Adrenal gland (tissue), 5 donors: ENCODE results near the gene PXN.

Experiments
- CTCF ChIP-seq, 6 experiments: fragments of 450-650 bp in 4 of 6; fragments of 200-600 bp in 2 of 6; sonication (generic) in 1 of 6; IDR thresholded peaks; 1 replicate in 5 of 6; 2 replicates in 1 of 6; pipeline versions ENCODE4 v1.5.1 to v1.8.0; 2016 to 2021; ENCODE audit warnings: antibody characterized with exemption in 6 of 6, mild to moderate bottlenecking in 2 of 6, moderate library complexity in 1 of 6
- POLR2A ChIP-seq, 2 donors: fragments of 450-650 bp; IDR thresholded peaks; one replicate each; pipeline ENCODE4 v1.6.1; 2017; ENCODE audit warnings: antibody characterized with exemption in 2 of 2, mild to moderate bottlenecking in 2 of 2, moderate library complexity in 1 of 2
- donor health status: DM: no; HTN: no; CAD: no.

- TF ChIP-seq CTCF (IDR thresholded peaks at IDR 0.05): no peak
- TF ChIP-seq POLR2A (IDR thresholded peaks at IDR 0.05): no peak
These were observed 17.8 kb upstream of the PXN start for GRCh38 chr12:120283318-120283717.
